ENCODE results near the gene MYT1. TPM values are rescaled to one million over a fixed set of nuclear protein-coding genes. Genes with fewer than 3 reads are reported as not detected.

MYT1 gene
- total RNA-seq, 1 donor from 2014 or later = not detected

- no peaks in the 10 kb centered on the region for H3K4me1 ChIP-seq
- no peak overlapping the region for H3K27ac ChIP-seq
- peak in 1 of 2 donors; percentile 37 for DNase-seq (ENCODE audit: low spot score in 2 of 2)
- H3K36me3 ChIP-seq = peaks cover 11 to 32% of the 10 kb centered on the region in 2 donors
- TF ChIP-seq CTCF (IDR thresholded peaks at IDR 0.05) = no peak
- intact Hi-C loops (cut with DNase I) = no loop called here
- H3K9me3 ChIP-seq = no peaks in the 10 kb centered on the region
- H3K27me3 ChIP-seq = no peaks in the 10 kb centered on the region
- no peak overlapping the region for H3K4me3 ChIP-seq
These were observed 108.9 kb downstream of the MYT1 start for GRCh38 chr20:64273109-64273508.

- H3K9me3 ChIP-seq = no peaks in the 10 kb centered on the region
- no peak for DNase-seq (ENCODE audit: low spot score in 2 of 2)
- H3K27ac ChIP-seq = no peak overlapping the region
- intact Hi-C loops (cut with DNase I) = no loop called here
- H3K4me1 ChIP-seq = no peaks in the 10 kb centered on the region
- H3K27me3 ChIP-seq = no peaks in the 10 kb centered on the region
- no peak for TF ChIP-seq CTCF (IDR thresholded peaks at IDR 0.05)
- no peak overlapping the region for H3K4me3 ChIP-seq
- H3K36me3 ChIP-seq = peaks cover 11 to 19% of the 10 kb centered on the region in 2 donors
These were observed 112.6 kb downstream of the MYT1 start for GRCh38 chr20:64276817-64277216.

DNA sequence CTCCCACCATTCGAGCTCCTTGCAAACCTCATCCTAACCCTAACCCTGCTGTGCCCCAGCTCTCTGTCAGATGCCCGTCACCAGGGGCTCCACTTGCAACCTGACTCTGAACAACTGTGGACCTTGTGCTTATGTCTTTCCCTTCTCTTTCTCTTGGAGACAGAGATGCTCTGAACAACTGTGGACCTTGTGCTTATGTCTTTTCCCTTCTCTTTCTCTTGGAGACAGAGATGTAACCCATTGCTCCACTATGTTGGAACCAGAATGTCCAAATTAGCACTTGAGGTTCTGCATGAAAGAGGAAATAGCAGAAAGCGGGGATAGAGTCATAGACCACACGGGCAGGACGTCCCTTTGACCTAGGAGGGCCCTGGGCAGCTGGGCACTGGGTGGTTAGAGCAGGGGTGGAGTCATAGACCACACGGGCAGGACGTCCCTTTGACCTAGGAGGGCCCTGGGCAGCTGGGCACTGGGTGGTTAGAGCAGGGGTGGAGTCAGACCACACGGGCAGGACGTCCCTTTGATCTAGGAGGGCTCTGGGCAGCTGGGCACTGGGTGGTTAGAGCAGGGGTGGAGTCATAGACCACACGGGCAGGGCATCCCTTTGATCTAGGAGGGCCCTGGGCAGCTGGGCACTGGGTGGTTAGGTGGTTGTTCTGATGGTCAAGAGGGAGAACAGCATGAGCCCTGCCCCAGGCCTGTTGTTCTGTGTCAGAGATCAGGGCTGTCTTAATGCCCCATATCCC lies 113.5 kb downstream of the MYT1 start:
- no peak overlapping the region for H3K27ac ChIP-seq
- DNase-seq (ENCODE audit: low spot score in 2 of 2) = no peak
- intact Hi-C loops (cut with DNase I) = no loop called here
- H3K9me3 ChIP-seq = no peaks in the 10 kb centered on the region
- no peak for TF ChIP-seq CTCF (IDR thresholded peaks at IDR 0.05)
- H3K4me1 ChIP-seq = no peaks in the 10 kb centered on the region
- H3K4me3 ChIP-seq = no peak overlapping the region
- peaks cover 9 to 17% of the 10 kb centered on the region in 2 donors for H3K36me3 ChIP-seq
- H3K27me3 ChIP-seq = no peaks in the 10 kb centered on the region

DNA sequence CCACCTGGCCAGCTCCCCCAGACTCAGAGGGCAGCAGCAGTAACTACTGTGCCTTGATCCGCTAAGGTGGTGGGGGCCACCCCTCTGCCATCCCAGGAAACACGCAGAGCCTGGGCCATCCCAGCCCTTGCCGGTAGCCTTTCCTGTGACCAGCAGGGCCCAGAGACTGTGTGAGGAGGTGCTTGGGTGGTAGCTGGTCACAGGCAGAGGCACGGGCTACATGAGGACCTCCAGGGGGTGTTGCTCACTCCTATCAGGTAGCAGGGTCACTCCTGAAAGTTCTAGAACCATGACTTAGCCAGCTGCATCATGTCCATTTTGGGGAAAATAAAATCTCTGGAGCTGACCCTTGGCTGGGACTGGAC lies 114.0 kb downstream of the MYT1 start:
- Histone ChIP-seq H3K4me1 (no peaks in the 10 kb centered on the region), H3K36me3 (peaks cover 5 to 12% of the 10 kb centered on the region in 2 donors), H3K4me3 (no peak overlapping the region), H3K9me3 (no peaks in the 10 kb centered on the region), H3K27ac (no peak overlapping the region), H3K27me3 (no peaks in the 10 kb centered on the region)
- TF ChIP-seq CTCF (IDR thresholded peaks at IDR 0.05) = no peak
- no peak for DNase-seq (ENCODE audit: low spot score in 2 of 2)
- intact Hi-C loops (cut with DNase I) = no loop called here

GRCh38 chr20:64279826-64280459 lies 115.7 kb downstream of the MYT1 start:
- H3K36me3 ChIP-seq = peaks cover 0 to 6% of the 10 kb centered on the region in 2 donors
- no peak for DNase-seq (ENCODE audit: low spot score in 2 of 2)
- H3K4me1 ChIP-seq = no peaks in the 10 kb centered on the region
- no peaks in the 10 kb centered on the region for H3K9me3 ChIP-seq
- intact Hi-C loops (cut with DNase I) = no loop called here
- H3K27ac ChIP-seq = no peak overlapping the region
- TF ChIP-seq CTCF (IDR thresholded peaks at IDR 0.05) = no peak
- no peak overlapping the region for H3K4me3 ChIP-seq
- H3K27me3 ChIP-seq = no peaks in the 10 kb centered on the region

All from ascending aorta (tissue), 2 donors.